PC-3 (cell line): ENCODE data around the gene USP2. TPM values are rescaled to one million over a fixed set of nuclear protein-coding genes. Genes with fewer than 3 reads are reported as not detected.
A peak's percentile ranks its signal among the peaks of the same experiment; 100 is the strongest.

Source experiments
- ATAC-seq: fragments of 200-7000 bp; cut with Tn5 transposase; 2 replicates; pipeline ENCODE4 v1.9.1; 2020; ENCODE audit warnings: mild to moderate bottlenecking, moderate library complexity
- BruUV-seq: library from RNA; stranded (reverse); fragments of 400-500 nt; replicated peaks from 2 replicates; lab custom pipeline; 2021; lab: Mats Ljungman, UMichigan
- CTCF ChIA-PET: fragments of 300-600 bp; sonication (Branson Sonifier 250); formaldehyde crosslinking; loops from one replicate; lab custom pipeline; 2022; ENCODE audit warnings: antibody characterized with exemption; lab: Charles Lee
- POLR2A ChIA-PET: fragments of 300-600 bp; sonication (Branson Sonifier 250); formaldehyde crosslinking; loops from one replicate; lab custom pipeline; 2022; ENCODE audit warnings: antibody characterized with exemption; ENCODE audit not compliant: unreplicated experiment; lab: Charles Lee
- DNase-seq: peaks from one replicate; pipeline ENCODE4 v3.0.0-alpha.2; 2015
- H2AFZ ChIP-seq: fragments of 300-600 bp; sonication (generic); 2 replicates; pipeline ENCODE4 v1.6.0; 2016; ENCODE audit warnings: antibody characterized with exemption, low read length
- H3F3A ChIP-seq: fragments of 300-600 bp; sonication (generic); one replicate; pipeline ENCODE4 v1.6.0; 2017; ENCODE audit warnings: antibody characterized with exemption, low read length, control low read depth, mild to moderate bottlenecking; ENCODE audit not compliant: unreplicated experiment
- H3K27ac ChIP-seq: fragments of 300-600 bp; sonication (generic); 2 replicates; pipeline ENCODE4 v1.5.1; 2016; ENCODE audit warnings: mild to moderate bottlenecking, low read length
- H3K27me3 ChIP-seq: fragments of 300-600 bp; sonication (generic); 2 replicates; pipeline ENCODE4 v1.6.1; 2016; ENCODE audit warnings: low read length, mixed read lengths
- H3K36me3 ChIP-seq: fragments of 300-600 bp; sonication (generic); 2 replicates; pipeline ENCODE4 v1.6.1; 2016; ENCODE audit warnings: low read depth, mixed run types, low read length, mixed read lengths
- H3K4me1 ChIP-seq: fragments of 300-600 bp; sonication (generic); 2 replicates; pipeline ENCODE4 v1.5.1; 2016; ENCODE audit warnings: low read length; ENCODE audit not compliant: insufficient read depth
- H3K4me2 ChIP-seq: fragments of 300-600 bp; sonication (generic); 2 replicates; pipeline ENCODE4 v1.6.0; 2016; ENCODE audit warnings: low read length
- H3K4me3 ChIP-seq: fragments of 300-600 bp; sonication (generic); 2 replicates; pipeline ENCODE4 v1.5.1; 2016; ENCODE audit warnings: mild to moderate bottlenecking, low read length, mixed read lengths
- H3K79me2 ChIP-seq: fragments of 300-600 bp; sonication (generic); 2 replicates; pipeline ENCODE4 v1.6.1; 2017; ENCODE audit warnings: low read length, mixed read lengths
- H3K9ac ChIP-seq: fragments of 300-600 bp; sonication (generic); 2 replicates; pipeline ENCODE4 v1.6.0; 2016; ENCODE audit warnings: mild to moderate bottlenecking, low read length
- H3K9me2 ChIP-seq: fragments of 300-600 bp; sonication (generic); replicated peaks from 2 replicates; pipeline ENCODE4 v1.6.1; 2016; ENCODE audit warnings: mixed run types, low read length, mixed read lengths
- H3K9me3 ChIP-seq: fragments of 300-600 bp; sonication (generic); 2 replicates; pipeline ENCODE4 v1.6.1; 2016; ENCODE audit warnings: low read length, mixed read lengths
- H4K20me1 ChIP-seq: fragments of 300-600 bp; sonication (generic); 2 replicates; pipeline ENCODE4 v1.6.1; 2016; ENCODE audit warnings: low read length, mixed read lengths
- CTCF ChIP-seq: fragments of 300-600 bp; sonication (generic); conservative IDR thresholded peaks from 2 replicates; pipeline ENCODE4 v1.5.1; 2017; ENCODE audit warnings: antibody characterized with exemption, low read depth, mild to moderate bottlenecking, low read length
- EZH2 ChIP-seq: fragments of 300-600 bp; sonication (generic); IDR thresholded peaks from one replicate; pipeline ENCODE4 v1.6.1; 2017; ENCODE audit warnings: antibody characterized with exemption, mild to moderate bottlenecking, low read length; ENCODE audit not compliant: unreplicated experiment
- EZH2phosphoT487 ChIP-seq: fragments of 300-600 bp; sonication (generic); IDR thresholded peaks from 2 replicates; pipeline ENCODE4 v1.6.1; 2018; ENCODE audit warnings: mild to moderate bottlenecking, antibody characterized with exemption, low read length, borderline replicate concordance
- intact Hi-C: fragments of 100-400 bp; cut with micrococcal nuclease; formaldehyde crosslinking; loops from 2 replicates; pipeline ENCODE4 v1.9.0; 2023
- total RNA-seq: library from RNA; depleted of rRNA; stranded (reverse); fragments of >200 nt; gene quantifications from 2 replicates; pipeline ENCODE4 v1.2.3, GENCODE V29; 2014

Gene USP2
- total RNA-seq, 1 experiment from 2014 or later: 1.8 TPM

GRCh38 chr11:119372260-119373058 lies 9.0 kb downstream of the USP2 start:
- DNase-seq (no peak), ATAC-seq (no peak)
- Histone ChIP-seq H3K9ac (no peak overlapping the region), H2AFZ (no peak overlapping the region), H3K27ac (no peak overlapping the region), H3K27me3 (no peaks in the 10 kb centered on the region), H3K9me2 (no peaks in the 10 kb centered on the region), H3K4me2 (no peak overlapping the region), H3K79me2 (no peaks in the 10 kb centered on the region), H3K36me3 (no peaks in the 10 kb centered on the region), H3K4me1 (peaks cover 20% of the 10 kb centered on the region), H4K20me1 (no peaks in the 10 kb centered on the region), H3K4me3 (no peak overlapping the region), H3F3A (no peaks in the 10 kb centered on the region), H3K9me3 (no peaks in the 10 kb centered on the region)
- intact Hi-C loops: no loop called here
- POLR2A ChIA-PET: no interaction called here
- TF ChIP-seq EZH2 (no peak), CTCF (no peak), EZH2phosphoT487 (no peak)
- CTCF ChIA-PET: interaction anchor here (0.7 to 1.0 kb wide), 2 partner anchors 16 kb away, joined by 3 read pairs; no protein-coding TSS in a partner anchor
- no TSS peak for BruUV-seq

- ATAC-seq: peak; percentile 41
These were observed 9.7 kb downstream of the USP2 start for GRCh38 chr11:119371778-119372182.

More at GRCh38 chr11:119371778-119372182, 9.7 kb downstream of the USP2 start:
- no peak overlapping the region for H3K4me2 ChIP-seq
- CTCF ChIA-PET: interaction anchor here (0.6 to 1.0 kb wide), 5 partner anchors 15 to 747 kb away, joined by 3 to 8 read pairs (median 5); no protein-coding TSS in a partner anchor
- H3K9me2 ChIP-seq: no peaks in the 10 kb centered on the region
- peak; percentile 53 for DNase-seq
- H3K9ac ChIP-seq: no peak overlapping the region
- H3F3A ChIP-seq: no peaks in the 10 kb centered on the region
- BruUV-seq: no TSS peak
- H3K36me3 ChIP-seq: no peaks in the 10 kb centered on the region
- H2AFZ ChIP-seq: no peak overlapping the region
- intact Hi-C loops: no loop called here
- H3K79me2 ChIP-seq: no peaks in the 10 kb centered on the region
- H3K27me3 ChIP-seq: no peaks in the 10 kb centered on the region
- H4K20me1 ChIP-seq: no peaks in the 10 kb centered on the region
- no peak overlapping the region for H3K27ac ChIP-seq
- TF ChIP-seq CTCF (peak; percentile 54), EZH2phosphoT487 (no peak)
- H3K9me3 ChIP-seq: no peaks in the 10 kb centered on the region
- H3K4me1 ChIP-seq: peaks cover 16% of the 10 kb centered on the region
- POLR2A ChIA-PET: no interaction called here
- no peak overlapping the region for H3K4me3 ChIP-seq
